Tibial artery (tissue), 4 donors: ENCODE data around the gene TLR2.

Source experiments
- DNase-seq, 2 donors: peaks; one replicate each; pipeline ENCODE4 v3.0.0-alpha.2; 2019
- H3K27ac ChIP-seq, 2 donors: fragments of 200-600 bp; sonication (generic) in 1 of 2; 1 replicate in 1 of 2; 2 replicates in 1 of 2; pipeline ENCODE4 v1.5.1; 2018 to 2019; ENCODE audit warnings: mild to moderate bottlenecking in 1 of 2
- H3K27me3 ChIP-seq, 2 donors: fragments of 200-600 bp; sonication (generic) in 1 of 2; one replicate each; pipeline versions ENCODE4 v1.5.1 to v1.6.0; 2016 to 2019
- H3K36me3 ChIP-seq, 3 donors: fragments of 200-600 bp; sonication (generic) in 2 of 3; one replicate each; pipeline ENCODE4 v1.5.1; 2016 to 2019; ENCODE audit warnings: mild to moderate bottlenecking in 2 of 3
- H3K4me1 ChIP-seq, 4 donors: fragments of 200-600 bp; sonication (generic) in 2 of 4; 1 replicate in 3 of 4; 2 replicates in 1 of 4; pipeline ENCODE4 v1.5.1; 2016 to 2019
- H3K4me3 ChIP-seq, 2 donors: fragments of 200-600 bp; sonication (generic) in 1 of 2; 1 replicate in 1 of 2; 2 replicates in 1 of 2; pipeline ENCODE4 v1.5.1; 2018 to 2019; ENCODE audit warnings: mild to moderate bottlenecking in 2 of 2
- H3K9me3 ChIP-seq, 3 donors: fragments of 200-600 bp; sonication (generic) in 1 of 3; one replicate each; pipeline ENCODE4 v1.5.1; 2016 to 2019
- intact Hi-C: fragments of 100-400 bp; cut with DNase I; formaldehyde crosslinking; loops from one replicate; pipeline ENCODE4 v1.15.0; 2023; ENCODE audit warnings: low total_unique reads
- TF ChIP-seq, protein P1 (sequence below), 2 experiments: fragments of 200-600 bp in 1 of 2; fragments of 450-650 bp in 1 of 2; IDR thresholded peaks; one replicate each; pipeline ENCODE4 v1.5.1; 2017 to 2019; ENCODE audit warnings: antibody characterized with exemption in 2 of 2, mild to moderate bottlenecking in 1 of 2, moderate library complexity in 1 of 2

The TLR2 gene

DNA sequence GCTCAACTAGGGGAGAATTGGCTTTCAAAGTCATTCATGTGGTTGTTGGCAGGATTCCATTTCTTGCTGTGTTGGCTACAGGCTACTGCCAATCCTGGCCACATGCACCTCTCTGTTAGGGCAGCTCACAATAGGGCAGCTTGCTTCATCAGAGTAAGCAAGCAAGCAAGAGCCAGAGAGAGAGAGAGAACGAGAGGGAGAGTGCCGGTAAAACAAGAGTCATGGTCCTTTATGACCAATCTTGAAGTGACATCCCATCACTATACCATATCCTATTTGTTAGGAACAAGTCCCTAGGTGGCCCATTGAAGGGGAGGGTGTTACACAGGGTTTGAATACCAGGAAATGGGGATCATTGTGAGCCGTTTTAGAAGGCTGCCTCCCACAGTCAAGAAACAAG is 33.0 kb upstream of the TLR2 start:
- H3K4me1 ChIP-seq: peaks cover 0 to 57% (median 19%) of the 10 kb centered on the region in 4 donors
- intact Hi-C loops: no loop called here
- no peak overlapping the region for H3K4me3 ChIP-seq
- H3K9me3 ChIP-seq: no peaks in the 10 kb centered on the region
- no peaks in the 10 kb centered on the region for H3K36me3 ChIP-seq
- no peaks in the 10 kb centered on the region for H3K27me3 ChIP-seq
- DNase-seq: no peak
- TF ChIP-seq, protein P1, sequence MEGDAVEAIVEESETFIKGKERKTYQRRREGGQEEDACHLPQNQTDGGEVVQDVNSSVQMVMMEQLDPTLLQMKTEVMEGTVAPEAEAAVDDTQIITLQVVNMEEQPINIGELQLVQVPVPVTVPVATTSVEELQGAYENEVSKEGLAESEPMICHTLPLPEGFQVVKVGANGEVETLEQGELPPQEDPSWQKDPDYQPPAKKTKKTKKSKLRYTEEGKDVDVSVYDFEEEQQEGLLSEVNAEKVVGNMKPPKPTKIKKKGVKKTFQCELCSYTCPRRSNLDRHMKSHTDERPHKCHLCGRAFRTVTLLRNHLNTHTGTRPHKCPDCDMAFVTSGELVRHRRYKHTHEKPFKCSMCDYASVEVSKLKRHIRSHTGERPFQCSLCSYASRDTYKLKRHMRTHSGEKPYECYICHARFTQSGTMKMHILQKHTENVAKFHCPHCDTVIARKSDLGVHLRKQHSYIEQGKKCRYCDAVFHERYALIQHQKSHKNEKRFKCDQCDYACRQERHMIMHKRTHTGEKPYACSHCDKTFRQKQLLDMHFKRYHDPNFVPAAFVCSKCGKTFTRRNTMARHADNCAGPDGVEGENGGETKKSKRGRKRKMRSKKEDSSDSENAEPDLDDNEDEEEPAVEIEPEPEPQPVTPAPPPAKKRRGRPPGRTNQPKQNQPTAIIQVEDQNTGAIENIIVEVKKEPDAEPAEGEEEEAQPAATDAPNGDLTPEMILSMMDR (IDR thresholded peaks at IDR 0.05): no peak
- H3K27ac ChIP-seq: peak overlapping the region in 1 of 2 donors; percentile 30

DNA sequence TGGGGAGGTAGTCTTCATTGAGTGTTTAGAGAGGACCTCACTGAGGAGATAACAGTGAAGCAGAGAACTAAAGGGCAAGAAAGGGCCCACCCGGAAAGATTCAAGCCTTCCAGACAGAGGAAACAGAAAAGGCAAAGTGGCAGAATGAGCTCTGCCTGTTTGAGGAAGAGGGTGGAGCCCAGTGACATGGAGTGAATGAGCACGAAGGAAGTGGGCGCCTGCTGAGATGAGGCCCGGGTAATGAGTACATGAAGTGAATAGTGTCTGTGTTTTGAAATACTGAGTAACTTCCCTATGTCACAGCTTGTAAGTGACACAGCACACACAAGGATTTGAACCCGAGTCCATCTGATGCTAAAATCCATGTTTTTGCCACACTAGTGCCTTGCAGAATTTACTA is 32.5 kb upstream of the TLR2 start:
- Histone ChIP-seq H3K27ac (peak overlapping the region; percentile 20 to 30), H3K9me3 (no peaks in the 10 kb centered on the region), H3K4me1 (peaks cover 0 to 57% (median 23%) of the 10 kb centered on the region in 4 donors), H3K36me3 (no peaks in the 10 kb centered on the region), H3K4me3 (no peak overlapping the region), H3K27me3 (no peaks in the 10 kb centered on the region)
- TF ChIP-seq, protein P1 (IDR thresholded peaks at IDR 0.05): no peak
- intact Hi-C loops: no loop called here
- DNase-seq: peak in 1 of 2 donors; percentile 72

DNA sequence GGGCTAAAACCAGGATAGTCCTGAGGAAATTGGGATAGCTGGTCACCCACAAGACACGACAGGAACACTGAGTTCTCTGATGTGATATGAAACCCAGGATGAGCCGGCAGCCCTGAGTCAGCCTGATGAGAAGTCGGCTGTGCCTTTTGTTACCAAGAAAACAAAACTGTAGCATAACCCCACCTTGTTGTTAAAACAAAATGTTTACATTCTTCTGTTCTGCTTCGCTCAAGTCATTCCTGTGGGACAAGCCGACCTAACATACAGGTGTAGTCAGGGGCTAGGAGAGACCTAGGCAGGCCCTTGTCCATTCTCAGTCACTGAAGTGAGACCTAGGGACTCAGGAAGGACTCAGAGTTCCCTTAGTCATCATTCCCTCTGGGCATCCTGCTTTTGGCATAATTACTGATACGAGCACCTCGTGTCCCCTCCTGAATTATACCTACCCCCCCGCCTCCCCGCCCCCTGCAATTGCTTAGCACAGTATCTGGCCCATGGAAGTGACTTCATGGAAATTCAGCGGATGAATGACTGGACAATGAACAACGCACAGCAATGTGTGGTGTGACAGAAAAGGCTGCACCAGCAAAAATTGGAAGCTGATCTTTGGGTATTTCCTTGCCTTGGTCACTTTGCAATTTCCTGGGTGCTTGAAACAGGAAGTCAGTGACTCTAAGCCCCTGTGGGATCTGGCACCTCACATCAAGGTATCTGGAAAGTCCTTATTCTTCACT is 31.9 kb upstream of the TLR2 start:
- no peaks in the 10 kb centered on the region for H3K27me3 ChIP-seq
- H3K9me3 ChIP-seq: no peaks in the 10 kb centered on the region
- no peaks in the 10 kb centered on the region for H3K36me3 ChIP-seq
- TF ChIP-seq, protein P1 (IDR thresholded peaks at IDR 0.05): no peak
- intact Hi-C loops: no loop called here
- H3K4me1 ChIP-seq: peaks cover 0 to 58% (median 26%) of the 10 kb centered on the region in 4 donors
- no peak for DNase-seq
- H3K4me3 ChIP-seq: no peak overlapping the region
- H3K27ac ChIP-seq: peak overlapping the region; percentile 20 to 30

DNA sequence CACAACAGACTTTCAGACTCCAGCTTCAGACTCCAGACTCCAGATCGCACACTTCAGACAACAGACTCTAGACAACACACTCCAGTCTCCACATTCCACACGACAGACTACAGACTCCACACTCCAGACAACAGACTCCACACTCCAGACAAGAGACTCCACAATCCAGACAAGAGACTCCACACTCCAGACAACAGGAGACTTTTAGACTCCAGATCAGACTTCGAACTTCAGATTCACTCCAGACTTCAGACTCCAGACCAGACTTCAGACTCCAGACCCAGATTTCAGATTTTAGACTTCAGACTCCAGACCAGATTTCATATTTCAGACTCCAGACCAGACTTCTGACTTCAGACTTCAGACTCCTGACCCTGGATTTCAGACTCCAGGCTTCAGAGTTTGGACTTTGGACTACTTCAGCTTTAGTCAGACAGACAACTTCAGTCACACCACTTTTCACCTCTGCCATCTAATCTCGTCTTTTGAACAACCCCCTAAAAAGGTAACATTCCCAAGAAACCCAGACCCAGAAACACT is 29.0 kb upstream of the TLR2 start:
- intact Hi-C loops: no loop called here
- TF ChIP-seq, protein P1 (IDR thresholded peaks at IDR 0.05): no peak
- no peak for DNase-seq
- Histone ChIP-seq H3K27me3 (no peaks in the 10 kb centered on the region), H3K4me3 (peak overlapping the region; percentile 3 to 6), H3K27ac (peak overlapping the region; percentile 46 to 55), H3K9me3 (no peaks in the 10 kb centered on the region), H3K36me3 (no peaks in the 10 kb centered on the region), H3K4me1 (peaks cover 0 to 44% (median 24%) of the 10 kb centered on the region in 4 donors)

DNA sequence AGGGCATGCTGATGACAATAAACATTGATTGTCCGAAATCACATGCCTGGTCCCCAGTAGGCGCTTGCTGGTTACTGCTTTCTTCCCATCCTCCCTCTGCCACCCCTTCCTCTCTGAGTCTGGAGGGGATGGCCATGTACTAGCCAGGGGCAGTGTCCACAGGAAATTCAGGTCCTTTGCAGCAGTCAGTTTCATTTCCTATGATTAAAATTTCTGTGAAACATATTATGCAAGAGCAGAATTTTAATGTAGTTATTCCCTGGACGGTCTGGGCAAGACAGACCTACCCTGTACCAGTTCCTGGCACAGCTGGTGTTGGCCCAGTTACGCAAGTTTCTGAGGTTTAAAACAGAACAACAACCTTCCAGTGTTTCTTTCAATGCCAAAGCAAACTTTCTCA is 28.2 kb upstream of the TLR2 start:
- TF ChIP-seq, protein P1 (IDR thresholded peaks at IDR 0.05): no peak
- Histone ChIP-seq H3K36me3 (no peaks in the 10 kb centered on the region), H3K4me3 (peak overlapping the region in 1 of 2 donors; percentile 3), H3K27ac (peak overlapping the region; percentile 46 to 55), H3K9me3 (no peaks in the 10 kb centered on the region), H3K27me3 (no peaks in the 10 kb centered on the region), H3K4me1 (peaks cover 0 to 50% (median 25%) of the 10 kb centered on the region in 4 donors)
- peak; percentile 89 to 93 for DNase-seq
- intact Hi-C loops: no loop called here
